Stomach (tissue), 9 donors: Measurements from ENCODE around the gene CNTN1. TPM values are rescaled to one million over a fixed set of nuclear protein-coding genes. Genes with fewer than 3 reads are reported as not detected.
A peak's percentile ranks its signal among the peaks of the same experiment; 100 is the strongest.

Experiments
- DNase-seq, 2 donors: peaks; one replicate each; pipeline versions ENCODE4 v3.0.0 to v3.0.0-alpha.2; 2013 to 2019
- H3K27ac ChIP-seq, 5 donors: fragments of 200-600 bp in 4 of 5; sonication (generic) in 4 of 5; one replicate each; pipeline ENCODE4 v1.5.1; 2013 to 2019; ENCODE audit warnings: mild to moderate bottlenecking in 1 of 5, moderate library complexity in 1 of 5
- H3K27me3 ChIP-seq, 3 donors: fragments of 200-600 bp; sonication (generic); one replicate each; pipeline ENCODE4 v1.5.1; 2017 to 2019; ENCODE audit warnings: mixed run types in 1 of 3
- H3K36me3 ChIP-seq, 4 donors: fragments of 200-600 bp; sonication (generic); 1 replicate in 3 of 4; 2 replicates in 1 of 4; pipeline ENCODE4 v1.5.1; 2016 to 2019
- H3K4me1 ChIP-seq, 4 donors: fragments of 200-600 bp; sonication (generic); one replicate each; pipeline ENCODE4 v1.5.1; 2016 to 2019
- H3K4me3 ChIP-seq, 4 donors: fragments of 200-600 bp; sonication (generic) in 3 of 4; one replicate each; pipeline ENCODE4 v1.5.1; 2016 to 2019; ENCODE audit warnings: mild to moderate bottlenecking in 1 of 4
- H3K9me3 ChIP-seq, 4 donors: fragments of 200-600 bp; sonication (generic); one replicate each; pipeline ENCODE4 v1.5.1; 2016 to 2019
- EP300 ChIP-seq: sonication (generic); formaldehyde crosslinking; IDR thresholded peaks from one replicate; pipeline ENCODE4 v1.6.1; 2017; ENCODE audit warnings: antibody characterized with exemption
- POLR2A ChIP-seq, 4 donors: fragments of 450-650 bp; IDR thresholded peaks; one replicate each; pipeline ENCODE4 v1.6.1; 2016; ENCODE audit warnings: antibody characterized with exemption in 4 of 4, control low read depth in 2 of 4, mild to moderate bottlenecking in 1 of 4, moderate library complexity in 1 of 4
- POLR2AphosphoS5 ChIP-seq, 3 donors: sonication (generic); formaldehyde crosslinking; IDR thresholded peaks; one replicate each; pipeline ENCODE4 v1.6.1; 2016; ENCODE audit warnings: antibody characterized with exemption in 3 of 3
- WGBS, 5 donors: extraction: QIAGEN DNeasy Blood & Tissue Kit in 3 of 5; methylation state at CpG; one replicate each; pipeline versions ENCODE4 v1.1.5 to v1.1.7; 2013 to 2018; 5-methylcytosine and 5-hydroxymethylcytosine counted together
- intact Hi-C: fragments of 100-400 bp; cut with DNase I; formaldehyde crosslinking; loops from one replicate; pipeline ENCODE4 v1.15.1; 2023; ENCODE audit warnings: low total_unique reads
- polyA plus RNA-seq, 3 donors: library from polyadenylated mRNA; stranded (reverse); fragments of 200-250 nt; gene quantifications; one replicate each; pipeline ENCODE4 v1.2.3, GENCODE V29; 2013
- total RNA-seq, 5 donors: library from RNA; depleted of rRNA; stranded (reverse); fragments of >200 nt; gene quantifications; one replicate each; pipeline versions ENCODE4 v1.1.0 to v1.2.3, GENCODE V29; 2014 to 2016
- TF ChIP-seq, protein P1 (sequence below), 7 experiments: fragments of 450-650 bp in 4 of 7; fragments of 200-600 bp in 3 of 7; sonication (generic) in 3 of 7; IDR thresholded peaks; one replicate each; pipeline ENCODE4 v1.5.1; 2016 to 2019; ENCODE audit warnings: antibody characterized with exemption in 7 of 7, control low read depth in 2 of 7, mild to moderate bottlenecking in 1 of 7
- donor health status: healthy with polysubstance abuse.
- donor health status: Bipolar disorder and iron deficiency.
- donor health status: healthy.

Gene CNTN1
- total and polyA plus RNA-seq, 8 donors = 0.68 to 68.3 (median 7.1) TPM

DNA sequence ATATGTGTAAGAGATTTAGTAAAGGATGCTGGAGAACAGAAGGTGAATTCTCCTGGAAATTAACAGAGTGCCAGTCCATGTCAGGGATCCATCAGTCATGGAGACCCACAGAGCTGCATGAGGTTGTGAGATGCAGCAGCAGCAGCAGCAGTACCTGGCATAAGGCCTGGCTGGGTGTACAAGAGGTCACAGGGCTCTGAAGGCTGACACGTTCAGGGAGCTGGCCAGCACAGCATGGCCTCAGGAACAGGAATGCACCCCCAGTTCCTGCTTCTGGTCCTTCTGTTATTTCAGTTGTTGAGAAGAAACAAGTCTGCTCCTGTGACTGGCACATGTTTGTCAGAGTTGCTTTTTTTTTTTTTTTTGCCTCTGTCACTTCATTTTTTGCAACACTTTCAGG is 210.8 kb downstream of the CNTN1 start:
- peak in 1 of 2 donors; percentile 2 for DNase-seq
- Histone ChIP-seq H3K27ac (no peak overlapping the region), H3K4me3 (no peak overlapping the region), H3K4me1 (no peaks in the 10 kb centered on the region), H3K36me3 (no peaks in the 10 kb centered on the region), H3K9me3 (no peaks in the 10 kb centered on the region), H3K27me3 (no peaks in the 10 kb centered on the region)
- TF ChIP-seq EP300 = no peak
- no peak for TF ChIP-seq POLR2A (IDR thresholded peaks at IDR 0.05)
- no peak for TF ChIP-seq POLR2AphosphoS5 (IDR thresholded peaks at IDR 0.05)
- TF ChIP-seq, protein P1, sequence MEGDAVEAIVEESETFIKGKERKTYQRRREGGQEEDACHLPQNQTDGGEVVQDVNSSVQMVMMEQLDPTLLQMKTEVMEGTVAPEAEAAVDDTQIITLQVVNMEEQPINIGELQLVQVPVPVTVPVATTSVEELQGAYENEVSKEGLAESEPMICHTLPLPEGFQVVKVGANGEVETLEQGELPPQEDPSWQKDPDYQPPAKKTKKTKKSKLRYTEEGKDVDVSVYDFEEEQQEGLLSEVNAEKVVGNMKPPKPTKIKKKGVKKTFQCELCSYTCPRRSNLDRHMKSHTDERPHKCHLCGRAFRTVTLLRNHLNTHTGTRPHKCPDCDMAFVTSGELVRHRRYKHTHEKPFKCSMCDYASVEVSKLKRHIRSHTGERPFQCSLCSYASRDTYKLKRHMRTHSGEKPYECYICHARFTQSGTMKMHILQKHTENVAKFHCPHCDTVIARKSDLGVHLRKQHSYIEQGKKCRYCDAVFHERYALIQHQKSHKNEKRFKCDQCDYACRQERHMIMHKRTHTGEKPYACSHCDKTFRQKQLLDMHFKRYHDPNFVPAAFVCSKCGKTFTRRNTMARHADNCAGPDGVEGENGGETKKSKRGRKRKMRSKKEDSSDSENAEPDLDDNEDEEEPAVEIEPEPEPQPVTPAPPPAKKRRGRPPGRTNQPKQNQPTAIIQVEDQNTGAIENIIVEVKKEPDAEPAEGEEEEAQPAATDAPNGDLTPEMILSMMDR (IDR thresholded peaks at IDR 0.05) = no peak
- intact Hi-C loops = no loop called here
- WGBS, 5 donors = 8 to 41% (median 29%) methylated on average over 1 of the region's 1 CpG

DNA sequence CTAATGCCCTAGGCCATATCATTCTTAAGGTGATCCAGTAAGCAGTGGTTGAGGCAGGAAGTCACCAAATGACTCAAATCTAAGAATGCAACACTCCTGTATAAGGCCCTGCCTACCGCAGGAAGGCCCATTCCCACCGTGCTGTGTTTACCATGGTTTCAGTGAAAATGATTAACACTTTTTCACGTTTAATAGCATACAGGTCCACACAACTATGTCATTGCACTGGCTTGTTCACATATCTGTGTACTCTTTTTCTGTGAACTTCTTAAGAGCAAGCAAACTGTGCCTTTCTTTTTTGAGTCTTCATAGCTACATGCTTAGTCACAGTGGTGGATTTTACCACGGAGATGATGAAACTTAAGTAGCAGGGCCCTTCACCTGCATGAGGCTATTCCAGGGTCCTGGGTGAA is 214.9 kb downstream of the CNTN1 start:
- 46 to 68% (median 52%) methylated on average over 4 of the region's 4 CpGs for WGBS, 5 donors
- intact Hi-C loops = no loop called here
- H3K9me3 ChIP-seq = no peaks in the 10 kb centered on the region

DNA sequence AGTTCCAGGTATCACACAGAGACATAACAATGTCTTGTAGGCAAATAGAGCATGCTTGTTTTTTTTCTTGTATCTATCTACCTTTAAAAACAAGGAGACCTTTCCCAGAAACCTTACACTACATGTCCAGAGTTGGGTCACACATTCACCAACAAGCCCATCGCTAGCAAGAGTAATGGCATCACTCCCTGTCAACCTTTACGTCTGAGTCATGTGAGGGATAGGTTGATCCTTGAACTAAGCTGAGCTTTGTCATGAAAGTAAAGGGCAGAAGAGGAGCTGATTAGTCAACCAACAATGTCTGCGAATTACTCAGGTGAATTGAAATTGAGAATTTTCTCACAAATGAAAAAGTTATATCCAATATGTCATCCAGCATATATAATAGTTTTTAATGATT is 219.4 kb downstream of the CNTN1 start:
- Histone ChIP-seq H3K36me3 (no peaks in the 10 kb centered on the region), H3K4me1 (no peaks in the 10 kb centered on the region), H3K27me3 (no peaks in the 10 kb centered on the region), H3K9me3 (no peaks in the 10 kb centered on the region), H3K27ac (no peak overlapping the region), H3K4me3 (no peak overlapping the region)
- WGBS, 5 donors = 75 to 87% (median 86%) methylated on average over 3 of the region's 3 CpGs
- no peak for DNase-seq
- TF ChIP-seq, protein P1 (IDR thresholded peaks at IDR 0.05) = no peak
- no peak for TF ChIP-seq POLR2AphosphoS5 (IDR thresholded peaks at IDR 0.05)
- no peak for TF ChIP-seq EP300
- no peak for TF ChIP-seq POLR2A (IDR thresholded peaks at IDR 0.05)
- intact Hi-C loops = no loop called here

More for the DNA sequence above, 214.9 kb downstream of the CNTN1 start:
- Histone ChIP-seq H3K36me3 (no peaks in the 10 kb centered on the region), H3K4me3 (no peak overlapping the region), H3K4me1 (no peaks in the 10 kb centered on the region), H3K27ac (no peak overlapping the region), H3K27me3 (no peaks in the 10 kb centered on the region)
- TF ChIP-seq EP300 = no peak
- no peak for TF ChIP-seq POLR2AphosphoS5 (IDR thresholded peaks at IDR 0.05)
- TF ChIP-seq, protein P1 (IDR thresholded peaks at IDR 0.05) = no peak
- no peak for TF ChIP-seq POLR2A (IDR thresholded peaks at IDR 0.05)
- no peak for DNase-seq

DNA sequence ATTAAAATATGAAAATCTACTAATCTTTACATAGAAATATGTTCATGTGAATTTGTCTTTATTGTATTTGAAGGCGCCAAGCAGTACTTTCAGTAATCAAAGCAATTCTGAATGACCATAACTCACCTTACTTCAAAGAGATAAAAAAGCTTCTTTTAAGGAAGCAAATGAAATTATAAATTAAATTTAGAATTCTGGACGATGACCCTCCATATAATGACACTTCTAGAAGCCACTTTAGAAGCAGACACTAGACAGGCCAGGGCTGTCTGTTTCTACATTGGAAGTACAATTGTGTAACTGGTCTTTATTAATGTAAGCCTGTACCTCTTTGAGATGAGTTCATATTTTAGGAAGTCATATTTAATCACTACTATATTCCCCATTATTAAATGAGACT is 222.9 kb downstream of the CNTN1 start:
- H3K4me1 ChIP-seq = no peaks in the 10 kb centered on the region
- intact Hi-C loops = no loop called here
- H3K9me3 ChIP-seq = no peaks in the 10 kb centered on the region
- no peak overlapping the region for H3K4me3 ChIP-seq
- no peaks in the 10 kb centered on the region for H3K36me3 ChIP-seq
- no peaks in the 10 kb centered on the region for H3K27me3 ChIP-seq
- TF ChIP-seq EP300 (no peak), POLR2A (IDR thresholded peaks at IDR 0.05) (no peak), POLR2AphosphoS5 (IDR thresholded peaks at IDR 0.05) (no peak)
- TF ChIP-seq, protein P1 (IDR thresholded peaks at IDR 0.05) = no peak
- 75 to 92% (median 85%) methylated on average over 2 of the region's 2 CpGs for WGBS, 5 donors
- no peak for DNase-seq
- H3K27ac ChIP-seq = no peak overlapping the region
